Vagina (tissue), 2 donors: Measurements from ENCODE around the gene C1QTNF5.

Experiments
- POLR2AphosphoS5 ChIP-seq, 2 donors: sonication (generic); formaldehyde crosslinking; IDR thresholded peaks; one replicate each; pipeline ENCODE4 v1.9.0; 2017; ENCODE audit warnings: antibody characterized with exemption in 2 of 2, mild to moderate bottlenecking in 2 of 2, low read depth in 1 of 2; ENCODE audit not compliant: insufficient read depth in 1 of 2
- TF ChIP-seq, protein P1 (sequence below), 3 experiments: fragments of 450-650 bp in 2 of 3; fragments of 200-600 bp in 1 of 3; sonication (generic) in 1 of 3; IDR thresholded peaks; one replicate each; pipeline ENCODE4 v1.5.1; 2017 to 2019; ENCODE audit warnings: antibody characterized with exemption in 3 of 3, mild to moderate bottlenecking in 2 of 3, moderate library complexity in 2 of 3

GRCh38 chr11:119320240-119320775, 20.4 kb downstream of the C1QTNF5 start:
- TF ChIP-seq, protein P1, sequence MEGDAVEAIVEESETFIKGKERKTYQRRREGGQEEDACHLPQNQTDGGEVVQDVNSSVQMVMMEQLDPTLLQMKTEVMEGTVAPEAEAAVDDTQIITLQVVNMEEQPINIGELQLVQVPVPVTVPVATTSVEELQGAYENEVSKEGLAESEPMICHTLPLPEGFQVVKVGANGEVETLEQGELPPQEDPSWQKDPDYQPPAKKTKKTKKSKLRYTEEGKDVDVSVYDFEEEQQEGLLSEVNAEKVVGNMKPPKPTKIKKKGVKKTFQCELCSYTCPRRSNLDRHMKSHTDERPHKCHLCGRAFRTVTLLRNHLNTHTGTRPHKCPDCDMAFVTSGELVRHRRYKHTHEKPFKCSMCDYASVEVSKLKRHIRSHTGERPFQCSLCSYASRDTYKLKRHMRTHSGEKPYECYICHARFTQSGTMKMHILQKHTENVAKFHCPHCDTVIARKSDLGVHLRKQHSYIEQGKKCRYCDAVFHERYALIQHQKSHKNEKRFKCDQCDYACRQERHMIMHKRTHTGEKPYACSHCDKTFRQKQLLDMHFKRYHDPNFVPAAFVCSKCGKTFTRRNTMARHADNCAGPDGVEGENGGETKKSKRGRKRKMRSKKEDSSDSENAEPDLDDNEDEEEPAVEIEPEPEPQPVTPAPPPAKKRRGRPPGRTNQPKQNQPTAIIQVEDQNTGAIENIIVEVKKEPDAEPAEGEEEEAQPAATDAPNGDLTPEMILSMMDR (IDR thresholded peaks at IDR 0.05) = no peak
- TF ChIP-seq POLR2AphosphoS5 (IDR thresholded peaks at IDR 0.05; ENCODE audit: insufficient read depth in 1 of 2, low read depth in 1 of 2) = no peak
